Trophoblast cell (in vitro differentiated cells and primary cell): ENCODE measurements around the gene RNU2-63P.

Experiments used
- DNase-seq, 2 donors: peaks; one replicate each; pipeline ENCODE4 v3.0.0-alpha.2; 2016
- H2AFZ ChIP-seq: 2 replicates; pipeline ENCODE4 v1.6.1; 2013; ENCODE audit warnings: low read length, moderate library complexity, mild to moderate bottlenecking; ENCODE audit not compliant: insufficient read depth, poor library complexity
- H2AK5ac ChIP-seq: 2 replicates; pipeline ENCODE4 v1.6.1; 2013; ENCODE audit warnings: mild to moderate bottlenecking, low read length
- H2BK120ac ChIP-seq: 2 replicates; pipeline ENCODE4 v1.6.1; 2013; ENCODE audit warnings: low read length, mild to moderate bottlenecking, moderate library complexity; ENCODE audit not compliant: insufficient read depth, poor library complexity
- H2BK12ac ChIP-seq: 2 replicates; pipeline ENCODE4 v1.6.1; 2013; ENCODE audit warnings: mild to moderate bottlenecking, low read length, moderate library complexity
- H2BK5ac ChIP-seq: 2 replicates; pipeline ENCODE4 v1.6.1; 2013; ENCODE audit warnings: low read length, low read depth, moderate library complexity, mild to moderate bottlenecking; ENCODE audit not compliant: poor library complexity
- H3K14ac ChIP-seq: 2 replicates; pipeline ENCODE4 v1.6.1; 2013; ENCODE audit warnings: mild to moderate bottlenecking, low read length
- H3K18ac ChIP-seq: 2 replicates; pipeline ENCODE4 v1.6.1; 2013; ENCODE audit warnings: mild to moderate bottlenecking, low read length
- H3K23ac ChIP-seq: 2 replicates; pipeline ENCODE4 v1.6.1; 2013; ENCODE audit warnings: low read length
- H3K27ac ChIP-seq: 2 replicates; pipeline ENCODE4 v1.5.1; 2013; ENCODE audit warnings: low read depth, mild to moderate bottlenecking, inconsistent platforms, low read length, moderate library complexity
- H3K27me3 ChIP-seq: 2 replicates; pipeline ENCODE4 v1.6.1; 2013; ENCODE audit warnings: inconsistent platforms, mild to moderate bottlenecking, low read length, moderate library complexity; ENCODE audit not compliant: insufficient read depth
- H3K36me3 ChIP-seq, 2 experiments: 1 replicate in 1 of 2; 2 replicates in 1 of 2; pipeline ENCODE4 v1.6.1; 2013; ENCODE audit warnings: low read length in 2 of 2, mild to moderate bottlenecking in 2 of 2, moderate library complexity in 1 of 2; ENCODE audit not compliant: insufficient read depth in 2 of 2, control insufficient read depth in 1 of 2
- H3K4ac ChIP-seq: 2 replicates; pipeline ENCODE4 v1.6.1; 2013; ENCODE audit warnings: low read depth, mild to moderate bottlenecking, low read length, moderate library complexity
- H3K4me1 ChIP-seq, 2 experiments: 1 replicate in 1 of 2; 2 replicates in 1 of 2; pipeline ENCODE4 v1.6.1; 2013; ENCODE audit warnings: low read length in 2 of 2, mild to moderate bottlenecking in 2 of 2, moderate library complexity in 1 of 2; ENCODE audit not compliant: insufficient read depth in 2 of 2, control insufficient read depth in 1 of 2
- H3K4me2 ChIP-seq: 2 replicates; pipeline ENCODE4 v1.6.1; 2013; ENCODE audit warnings: inconsistent platforms, mild to moderate bottlenecking, low read length, moderate library complexity
- H3K4me3 ChIP-seq: 2 replicates; pipeline ENCODE4 v1.5.1; 2013; ENCODE audit warnings: mild to moderate bottlenecking, low read depth, low read length, inconsistent platforms
- H3K79me1 ChIP-seq: one replicate; pipeline ENCODE4 v1.6.1; 2013; ENCODE audit warnings: low read length
- H3K79me2 ChIP-seq: 2 replicates; pipeline ENCODE4 v1.6.1; 2013; ENCODE audit warnings: low read length, mild to moderate bottlenecking; ENCODE audit not compliant: control insufficient read depth, insufficient read depth, poor library complexity
- H3K9ac ChIP-seq: 2 replicates; pipeline ENCODE4 v1.6.1; 2013; ENCODE audit warnings: mild to moderate bottlenecking, low read length
- H3K9me3 ChIP-seq: 2 replicates; pipeline ENCODE4 v1.6.1; 2013; ENCODE audit warnings: low read depth, mild to moderate bottlenecking, control low read depth, inconsistent platforms, low read length; ENCODE audit not compliant: insufficient read depth
- H4K12ac ChIP-seq: 2 replicates; pipeline ENCODE4 v1.6.1; 2013; ENCODE audit warnings: low read depth, mild to moderate bottlenecking, low read length, moderate library complexity
- H4K8ac ChIP-seq: 2 replicates; pipeline ENCODE4 v1.6.1; 2013; ENCODE audit warnings: low read depth, mild to moderate bottlenecking, low read length, moderate library complexity
- H4K91ac ChIP-seq: one replicate; pipeline ENCODE4 v1.6.1; 2013; ENCODE audit warnings: low read depth, mild to moderate bottlenecking, low read length, moderate library complexity
- WGBS: extraction: QIAGEN DNeasy Blood & Tissue Kit; methylation state at CpG from one replicate; pipeline ENCODE4 v1.1.7; 2013; ENCODE audit warnings: missing lambda C conversion rate; ENCODE audit not compliant: insufficient read length, insufficient coverage; ENCODE audit errors: extremely low coverage; 5-methylcytosine and 5-hydroxymethylcytosine counted together

The RNU2-63P gene

DNA sequence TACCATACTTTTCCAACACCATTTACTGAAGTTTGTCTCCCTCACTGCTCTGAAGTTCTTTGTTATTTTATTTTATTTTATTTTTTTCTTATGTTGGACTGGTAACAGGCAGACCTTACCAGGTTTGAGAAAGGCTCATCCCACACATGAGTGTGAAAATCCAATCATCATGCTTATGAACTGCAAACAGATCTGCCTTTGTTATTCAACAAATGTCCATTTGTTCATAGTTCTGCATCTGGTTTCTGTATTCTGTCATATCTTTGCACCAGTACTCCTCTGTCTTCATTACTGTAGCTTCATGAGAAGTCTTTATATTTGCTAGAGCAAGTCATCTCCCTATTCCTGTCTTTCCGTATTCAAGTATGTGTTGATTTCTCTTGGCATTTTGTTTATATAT lies 5.3 kb downstream of the RNU2-63P start:
- Histone ChIP-seq H3K4ac (no peak overlapping the region), H3K36me3 (no peaks in the 10 kb centered on the region), H3K79me1 (no peaks in the 10 kb centered on the region), H3K27me3 (no peaks in the 10 kb centered on the region), H2BK5ac (no peak overlapping the region), H2AK5ac (no peak overlapping the region), H3K9ac (no peak overlapping the region), H4K91ac (no peak overlapping the region), H3K14ac (no peak overlapping the region), H2BK12ac (no peak overlapping the region), H4K8ac (no peak overlapping the region), H3K79me2 (no peaks in the 10 kb centered on the region), H3K9me3 (no peaks in the 10 kb centered on the region), H4K12ac (no peak overlapping the region), H2BK120ac (no peak overlapping the region), H3K23ac (no peak overlapping the region), H3K4me1 (peaks cover 0 to 2% of the 10 kb centered on the region in 2 experiments), H3K27ac (no peak overlapping the region), H3K4me3 (no peak overlapping the region), H2AFZ (no peak overlapping the region), H3K4me2 (no peak overlapping the region), H3K18ac (no peak overlapping the region)
- no CpG with 5 or more reads among the region's 1 CpG for WGBS
- no peak for DNase-seq

DNA sequence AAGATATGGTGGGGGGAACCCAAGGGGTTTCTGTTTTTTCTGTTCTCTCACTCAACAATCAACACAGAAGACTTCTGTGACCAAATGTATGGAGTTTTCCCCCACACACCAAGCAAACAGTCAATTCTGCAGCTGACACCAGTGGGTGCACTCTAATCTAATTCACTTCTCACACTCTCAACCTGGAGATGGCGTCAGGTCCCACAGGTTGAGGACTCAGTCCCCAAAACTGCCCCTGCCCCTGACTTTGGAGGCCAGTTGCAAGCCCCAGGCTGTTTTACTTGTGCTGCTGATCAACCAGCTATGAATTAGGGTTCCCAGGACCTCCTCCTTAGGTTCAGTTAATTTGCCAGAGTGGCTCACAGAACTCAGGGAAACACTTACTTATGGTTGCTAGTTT lies 6.2 kb downstream of the RNU2-63P start:
- Histone ChIP-seq H3K79me1 (no peaks in the 10 kb centered on the region), H3K27ac (no peak overlapping the region), H3K4ac (no peak overlapping the region), H3K79me2 (no peaks in the 10 kb centered on the region), H3K18ac (no peak overlapping the region), H3K4me2 (no peak overlapping the region), H2BK120ac (no peak overlapping the region), H2AK5ac (no peak overlapping the region), H3K4me1 (peaks cover 0 to 2% of the 10 kb centered on the region in 2 experiments), H3K4me3 (no peak overlapping the region), H3K9ac (no peak overlapping the region), H3K23ac (no peak overlapping the region), H2AFZ (no peak overlapping the region), H4K91ac (no peak overlapping the region), H4K8ac (no peak overlapping the region), H2BK5ac (no peak overlapping the region), H3K36me3 (no peaks in the 10 kb centered on the region), H4K12ac (no peak overlapping the region), H3K27me3 (no peaks in the 10 kb centered on the region), H2BK12ac (no peak overlapping the region), H3K14ac (no peak overlapping the region), H3K9me3 (no peaks in the 10 kb centered on the region)
- no CpG with 5 or more reads among the region's 1 CpG for WGBS
- DNase-seq: no peak

DNA sequence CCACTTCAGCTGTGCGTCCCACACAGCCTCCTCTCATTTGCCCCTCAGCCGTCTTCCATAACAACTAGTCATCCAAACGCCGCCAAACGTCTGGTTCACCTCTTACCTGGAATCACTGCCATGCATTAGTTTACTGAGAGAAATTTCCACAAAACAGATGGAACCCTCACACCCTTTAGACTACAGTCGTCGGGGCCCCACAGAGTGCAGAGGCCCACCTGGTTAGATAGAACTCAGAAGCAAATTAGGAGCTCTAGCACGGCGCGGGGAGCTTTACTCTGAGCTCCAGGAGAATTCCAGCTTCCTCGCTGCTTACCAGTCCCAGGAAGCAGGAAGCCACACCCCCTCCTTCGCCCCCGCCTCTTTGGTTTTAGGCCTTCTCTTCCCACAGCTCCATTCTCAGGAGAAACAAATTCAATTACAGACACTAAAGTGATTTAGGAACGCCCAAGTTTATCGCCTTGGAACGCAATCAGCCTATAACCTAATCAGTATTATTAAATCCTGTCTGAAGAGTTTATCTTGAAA lies 9.4 kb downstream of the RNU2-63P start:
- Histone ChIP-seq H3K36me3 (no peaks in the 10 kb centered on the region), H3K9ac (no peak overlapping the region), H2AK5ac (no peak overlapping the region), H3K4me1 (peaks cover 0 to 2% of the 10 kb centered on the region in 2 experiments), H4K91ac (no peak overlapping the region), H3K27me3 (no peaks in the 10 kb centered on the region), H3K9me3 (no peaks in the 10 kb centered on the region), H3K18ac (no peak overlapping the region), H3K79me1 (no peaks in the 10 kb centered on the region), H4K8ac (peak overlapping the region; percentile 36), H2AFZ (peak overlapping the region; percentile 37), H2BK120ac (no peak overlapping the region), H3K79me2 (no peaks in the 10 kb centered on the region), H3K4me3 (no peak overlapping the region), H4K12ac (no peak overlapping the region), H3K23ac (no peak overlapping the region), H2BK12ac (no peak overlapping the region), H2BK5ac (no peak overlapping the region), H3K14ac (no peak overlapping the region), H3K4ac (no peak overlapping the region), H3K27ac (no peak overlapping the region), H3K4me2 (no peak overlapping the region)
- peak; percentile 31 to 52 for DNase-seq
- WGBS: no CpG with 5 or more reads among the region's 16 CpGs

DNA sequence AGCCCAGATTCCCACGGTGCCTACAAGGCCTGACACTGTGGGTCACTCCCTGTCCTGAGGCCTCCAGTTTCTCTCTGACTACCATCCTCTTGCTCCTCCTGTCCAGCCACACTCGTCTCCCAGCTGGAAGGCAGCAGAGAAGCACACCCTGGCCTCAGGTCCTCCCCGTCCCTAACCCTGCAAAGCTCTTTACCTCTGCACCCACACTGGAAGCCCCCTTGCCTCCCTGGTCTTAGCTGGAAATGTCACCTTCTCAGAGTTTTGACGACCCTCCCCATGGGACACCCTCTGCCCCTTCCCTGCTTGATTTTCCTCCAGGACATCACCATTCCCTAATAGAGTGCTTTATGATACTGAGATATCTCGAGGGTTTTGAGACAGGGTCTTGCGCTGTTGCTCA lies 10.6 kb downstream of the RNU2-63P start:
- no peaks in the 10 kb centered on the region for H3K79me2 ChIP-seq
- no peak overlapping the region for H3K9ac ChIP-seq
- H3K23ac ChIP-seq: no peak overlapping the region
- H3K4me1 ChIP-seq: peaks cover 0 to 2% of the 10 kb centered on the region in 2 experiments
- H3K4me3 ChIP-seq: peak overlapping the region; percentile 49
- H3K27ac ChIP-seq: no peak overlapping the region
- H4K12ac ChIP-seq: no peak overlapping the region
- no peak overlapping the region for H3K4me2 ChIP-seq
- no peak overlapping the region for H2BK5ac ChIP-seq
- H2BK120ac ChIP-seq: no peak overlapping the region
- no peak overlapping the region for H3K14ac ChIP-seq
- H2AFZ ChIP-seq: no peak overlapping the region
- H3K18ac ChIP-seq: no peak overlapping the region
- no peak overlapping the region for H2BK12ac ChIP-seq
- H4K8ac ChIP-seq: no peak overlapping the region
- H4K91ac ChIP-seq: no peak overlapping the region
- H3K9me3 ChIP-seq: no peaks in the 10 kb centered on the region
- H2AK5ac ChIP-seq: no peak overlapping the region
- H3K4ac ChIP-seq: no peak overlapping the region
- no peak for DNase-seq
- WGBS: no CpG with 5 or more reads among the region's 6 CpGs
- no peaks in the 10 kb centered on the region for H3K27me3 ChIP-seq
- no peaks in the 10 kb centered on the region for H3K36me3 ChIP-seq
- H3K79me1 ChIP-seq: no peaks in the 10 kb centered on the region
